GM18873 (cell line): ENCODE measurements around the gene MYCBPAP.
"Not testable (repeated sequence)": the region's sequence is repeated elsewhere in the genome, so short reads cannot be mapped to it uniquely, and the experiment has no call there.

Experiments
- ATAC-seq: cut with Tn5 transposase; IDR thresholded peaks from one replicate; pipeline ENCODE4 v1.9.1; 2021; ENCODE audit warnings: mild to moderate bottlenecking, moderate library complexity, moderate number of reproducible peaks; ENCODE audit not compliant: unreplicated experiment, low FRiP score

MYCBPAP gene

GRCh38 chr17:50471009-50471905, 37.0 kb upstream of the MYCBPAP start:
- ATAC-seq = no peak

DNA sequence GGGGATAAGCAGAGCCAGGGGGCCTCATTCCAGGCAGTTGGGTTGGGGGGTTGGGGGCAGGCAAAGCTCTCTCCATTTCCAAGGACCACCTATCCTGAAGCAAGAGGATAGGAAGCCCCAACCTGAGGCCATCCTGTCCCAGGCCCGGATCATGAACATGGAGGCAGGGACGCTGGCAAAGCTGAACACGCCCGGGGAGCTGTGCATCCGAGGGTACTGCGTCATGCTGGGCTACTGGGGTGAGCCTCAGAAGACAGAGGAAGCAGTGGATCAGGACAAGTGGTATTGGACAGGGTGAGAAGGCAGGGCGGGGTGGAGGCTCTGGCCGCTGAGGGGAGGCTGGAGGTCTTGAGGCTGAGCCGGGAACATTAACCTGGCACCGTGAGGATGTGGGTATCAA, 36.0 kb upstream of the MYCBPAP start:
- ATAC-seq = no peak

GRCh38 chr17:50472761-50473161, 35.5 kb upstream of the MYCBPAP start:
- not testable (repeated sequence) for ATAC-seq

DNA sequence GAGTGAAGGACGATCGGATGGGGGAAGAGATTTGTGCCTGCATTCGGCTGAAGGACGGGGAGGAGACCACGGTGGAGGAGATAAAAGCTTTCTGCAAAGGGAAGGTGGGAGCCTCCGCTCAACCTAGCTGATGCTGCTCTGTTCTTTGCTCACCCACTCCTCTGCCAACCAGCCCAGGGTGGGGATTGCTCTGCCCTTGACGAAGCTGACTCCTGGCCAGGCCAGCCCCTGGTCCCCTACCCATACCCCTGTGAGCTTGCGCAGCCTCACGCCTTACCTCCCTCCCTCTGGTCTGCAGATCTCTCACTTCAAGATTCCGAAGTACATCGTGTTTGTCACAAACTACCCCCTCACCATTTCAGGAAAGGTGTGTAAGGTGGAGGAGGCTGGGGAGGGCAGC, 34.3 kb upstream of the MYCBPAP start:
- ATAC-seq = no peak

DNA sequence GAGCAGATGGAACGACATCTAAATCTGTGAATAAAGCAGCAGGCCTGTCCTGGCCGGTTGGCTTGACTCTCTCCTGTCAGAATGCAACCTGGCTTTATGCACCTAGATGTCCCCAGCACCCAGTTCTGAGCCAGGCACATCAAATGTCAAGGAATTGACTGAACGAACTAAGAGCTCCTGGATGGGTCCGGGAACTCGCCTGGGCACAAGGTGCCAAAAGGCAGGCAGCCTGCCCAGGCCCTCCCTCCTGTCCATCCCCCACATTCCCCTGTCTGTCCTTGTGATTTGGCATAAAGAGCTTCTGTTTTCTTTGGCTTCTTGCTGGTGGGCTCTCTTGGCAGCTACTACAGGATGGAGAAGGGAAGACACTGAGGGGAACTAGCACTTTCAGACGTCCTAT, 33.7 kb upstream of the MYCBPAP start:
- no peak for ATAC-seq

DNA sequence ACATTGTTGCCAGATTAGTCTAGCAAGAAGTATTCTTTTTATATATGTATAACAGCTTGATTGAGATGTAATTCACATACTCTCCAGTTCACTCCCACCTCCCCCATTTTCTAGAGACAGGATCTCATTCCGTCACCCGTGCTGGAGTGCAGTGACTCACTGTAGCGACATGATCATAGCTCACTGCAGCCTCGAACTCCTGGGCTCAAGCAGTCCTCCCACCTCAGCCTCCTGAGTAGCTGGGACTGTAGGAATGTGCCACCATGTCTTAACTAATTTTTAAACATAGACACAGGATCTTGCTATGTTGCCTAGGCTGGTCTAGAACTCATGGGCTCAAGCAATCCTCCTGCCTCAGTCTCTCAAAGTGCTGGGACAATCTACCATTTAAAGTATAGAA, 32.9 kb upstream of the MYCBPAP start:
- ATAC-seq = no peak

GRCh38 chr17:50475775-50476544, 32.3 kb upstream of the MYCBPAP start:
- not testable (repeated sequence) for ATAC-seq

GRCh38 chr17:50476545-50477315, 31.5 kb upstream of the MYCBPAP start:
- no peak for ATAC-seq

- no peak for ATAC-seq
Observed at GRCh38 chr17:50477976-50478375, 30.3 kb upstream of the MYCBPAP start.

GRCh38 chr17:50478391-50479381, 29.6 kb upstream of the MYCBPAP start, which contains the start of gene RSAD1:
Gene RSAD1 (plus strand): TSS chr17:50478860. CDS start chr17:50478885, 25 bp downstream.
- ATAC-seq = peak; percentile 67

- ATAC-seq = no peak
Observed at GRCh38 chr17:50479522-50480141, 28.6 kb upstream of the MYCBPAP start.

- no peak for ATAC-seq
Observed at GRCh38 chr17:50480142-50480764, 28.0 kb upstream of the MYCBPAP start.

DNA sequence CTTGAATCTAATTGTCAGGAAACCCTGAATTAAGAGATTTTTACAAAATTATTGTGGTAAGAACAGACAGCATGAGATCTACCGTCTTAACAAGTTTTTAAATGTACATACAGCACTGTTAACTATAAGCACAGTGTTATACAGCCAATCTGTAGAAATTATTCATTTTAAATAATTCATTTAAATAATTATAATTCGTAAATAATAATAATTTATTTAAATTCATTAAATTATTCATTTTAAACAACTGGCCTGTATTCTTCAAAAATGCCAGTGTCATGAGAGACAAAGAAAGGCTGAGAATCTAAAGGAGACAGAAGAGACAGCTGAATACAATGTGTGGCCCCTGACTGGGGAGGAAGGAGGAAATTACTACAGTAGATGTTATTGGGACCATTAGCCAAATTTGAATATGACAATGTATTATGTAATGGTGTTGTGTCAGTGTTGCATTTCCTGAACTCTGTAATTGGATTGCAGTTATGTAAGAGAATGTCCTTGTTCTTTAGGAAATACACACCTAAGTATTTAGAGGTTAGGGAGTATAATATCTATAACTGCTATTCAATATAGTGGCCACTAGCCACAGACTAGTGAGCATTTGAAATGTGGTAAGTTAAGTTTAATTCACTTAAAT, 27.3 kb upstream of the MYCBPAP start:
- ATAC-seq = no peak

GRCh38 chr17:50481648-50482047, 26.6 kb upstream of the MYCBPAP start:
- ATAC-seq = no peak

DNA sequence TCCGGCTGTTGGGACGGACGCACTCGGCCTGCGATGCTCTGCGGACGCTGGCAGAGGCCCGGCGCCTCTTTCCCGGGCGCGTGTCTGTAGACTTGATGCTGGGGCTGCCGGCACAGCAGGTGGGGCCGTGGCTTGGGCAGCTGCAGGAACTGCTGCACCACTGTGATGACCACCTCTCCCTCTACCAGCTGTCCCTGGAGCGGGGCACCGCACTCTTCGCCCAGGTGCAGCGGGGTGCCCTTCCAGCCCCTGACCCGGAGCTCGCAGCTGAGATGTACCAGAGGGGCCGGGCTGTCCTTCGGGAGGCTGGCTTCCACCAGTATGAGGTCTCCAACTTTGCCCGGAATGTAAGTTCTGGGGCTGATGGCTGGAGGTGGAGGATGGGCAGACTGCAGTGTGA, 26.1 kb upstream of the MYCBPAP start:
- ATAC-seq = no peak

DNA sequence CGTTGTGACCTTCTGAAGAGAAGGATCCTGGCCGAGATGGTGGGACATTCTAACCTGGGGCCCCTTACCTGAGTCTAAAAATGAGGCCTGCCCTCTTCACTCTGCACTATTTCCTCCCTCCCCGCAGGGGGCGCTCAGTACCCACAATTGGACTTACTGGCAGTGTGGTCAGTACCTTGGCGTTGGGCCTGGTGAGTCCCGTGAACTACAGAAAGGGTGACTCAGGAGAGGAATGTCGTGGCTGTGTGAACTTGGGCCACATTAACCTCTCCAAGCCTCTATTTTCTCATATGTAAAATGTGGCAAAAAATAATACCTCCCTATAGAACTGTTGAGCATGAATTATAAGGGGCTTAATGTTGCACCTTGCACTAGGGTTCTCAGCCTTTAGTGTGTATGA, 25.7 kb upstream of the MYCBPAP start:
- no peak for ATAC-seq

DNA sequence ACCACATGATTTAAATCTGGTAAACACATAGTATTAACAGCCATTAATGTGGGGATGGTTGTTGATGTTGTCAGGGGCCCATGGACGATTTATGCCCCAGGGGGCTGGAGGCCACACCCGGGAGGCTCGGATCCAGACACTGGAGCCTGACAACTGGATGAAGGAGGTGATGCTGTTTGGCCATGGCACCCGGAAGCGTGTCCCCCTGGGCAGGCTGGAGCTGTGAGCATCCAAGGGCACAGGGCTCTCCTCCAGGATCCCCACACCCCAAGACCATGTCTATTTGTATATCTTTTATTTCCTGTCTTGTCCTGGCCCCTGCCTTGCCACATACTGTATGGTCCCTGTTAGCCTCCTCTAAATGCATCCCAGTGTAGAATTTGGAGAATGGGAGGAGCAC, 25.0 kb upstream of the MYCBPAP start:
- no peak for ATAC-seq
